Neural crest cell (in vitro differentiated cells): Measurements from ENCODE around the gene OR2AT4. TPM values are rescaled to one million over a fixed set of nuclear protein-coding genes. Genes with fewer than 3 reads are reported as not detected.

Source experiments
- DNase-seq: peaks from one replicate; pipeline ENCODE4 v3.0.0; 2021; ENCODE audit warnings: low read depth, mixed read lengths, low spot score
- H3K27ac Mint-ChIP-seq: one replicate; pipeline ENCODE4 v1.8.0; 2021; ENCODE audit warnings: mild to moderate bottlenecking, mixed read lengths; ENCODE audit not compliant: unreplicated experiment
- H3K27me3 Mint-ChIP-seq: 2 replicates; pipeline ENCODE4 v1.8.0; 2021; ENCODE audit warnings: low read depth, mild to moderate bottlenecking, mixed read lengths
- H3K36me3 Mint-ChIP-seq: 2 replicates; pipeline ENCODE4 v1.8.0; 2021; ENCODE audit warnings: low read depth, mild to moderate bottlenecking, mixed read lengths
- H3K4me1 Mint-ChIP-seq: 2 replicates; pipeline ENCODE4 v1.8.0; 2021; ENCODE audit warnings: mixed read lengths
- H3K4me3 Mint-ChIP-seq: one replicate; pipeline ENCODE4 v1.8.0; 2021; ENCODE audit warnings: mild to moderate bottlenecking, mixed read lengths
- H3K9me3 Mint-ChIP-seq: 2 replicates; pipeline ENCODE4 v1.8.0; 2021; ENCODE audit warnings: mixed read lengths
- total RNA-seq: library from RNA; stranded (reverse); gene quantifications from 2 replicates; pipeline ENCODE4 v1.2.1, GENCODE V29; 2021
- TF ChIP-seq, protein P1 (sequence below): fragments of 200-600 bp; sonication (generic); conservative IDR thresholded peaks from 2 replicates; pipeline ENCODE4 v1.5.0; 2021; ENCODE audit warnings: antibody characterized with exemption, mild to moderate bottlenecking

Gene OR2AT4
- total RNA-seq, 1 donor from 2014 or later: not detected

DNA sequence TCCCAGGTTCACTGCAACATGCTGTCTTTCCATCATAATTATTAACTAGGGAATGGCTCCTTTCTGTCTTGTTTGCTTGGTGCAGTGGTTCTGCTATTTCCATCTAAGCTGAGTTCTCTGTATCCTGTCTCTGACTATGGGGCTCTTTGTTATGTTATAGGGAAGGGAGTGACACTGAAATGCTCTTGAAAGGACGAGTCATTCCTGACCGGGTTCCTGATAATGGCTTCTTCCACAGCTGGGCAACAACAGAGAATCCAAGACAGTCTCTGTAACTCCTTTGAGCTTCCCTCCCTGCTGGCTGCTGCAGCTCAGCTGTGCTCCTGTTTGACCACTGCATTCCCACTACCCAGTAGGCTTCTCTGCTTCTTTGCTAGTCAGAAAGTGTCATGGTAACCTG is 24.1 kb downstream of the OR2AT4 start:
- H3K4me1 Mint-ChIP-seq: peaks cover 6% of the 10 kb centered on the region
- H3K27me3 Mint-ChIP-seq: peaks cover 13% of the 10 kb centered on the region
- TF ChIP-seq, protein P1, sequence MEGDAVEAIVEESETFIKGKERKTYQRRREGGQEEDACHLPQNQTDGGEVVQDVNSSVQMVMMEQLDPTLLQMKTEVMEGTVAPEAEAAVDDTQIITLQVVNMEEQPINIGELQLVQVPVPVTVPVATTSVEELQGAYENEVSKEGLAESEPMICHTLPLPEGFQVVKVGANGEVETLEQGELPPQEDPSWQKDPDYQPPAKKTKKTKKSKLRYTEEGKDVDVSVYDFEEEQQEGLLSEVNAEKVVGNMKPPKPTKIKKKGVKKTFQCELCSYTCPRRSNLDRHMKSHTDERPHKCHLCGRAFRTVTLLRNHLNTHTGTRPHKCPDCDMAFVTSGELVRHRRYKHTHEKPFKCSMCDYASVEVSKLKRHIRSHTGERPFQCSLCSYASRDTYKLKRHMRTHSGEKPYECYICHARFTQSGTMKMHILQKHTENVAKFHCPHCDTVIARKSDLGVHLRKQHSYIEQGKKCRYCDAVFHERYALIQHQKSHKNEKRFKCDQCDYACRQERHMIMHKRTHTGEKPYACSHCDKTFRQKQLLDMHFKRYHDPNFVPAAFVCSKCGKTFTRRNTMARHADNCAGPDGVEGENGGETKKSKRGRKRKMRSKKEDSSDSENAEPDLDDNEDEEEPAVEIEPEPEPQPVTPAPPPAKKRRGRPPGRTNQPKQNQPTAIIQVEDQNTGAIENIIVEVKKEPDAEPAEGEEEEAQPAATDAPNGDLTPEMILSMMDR: no peak
- H3K4me3 Mint-ChIP-seq: no peak overlapping the region
- H3K27ac Mint-ChIP-seq: peak overlapping the region; percentile 5
- DNase-seq: no peak
- H3K9me3 Mint-ChIP-seq: no peaks in the 10 kb centered on the region
- H3K36me3 Mint-ChIP-seq: no peaks in the 10 kb centered on the region

DNA sequence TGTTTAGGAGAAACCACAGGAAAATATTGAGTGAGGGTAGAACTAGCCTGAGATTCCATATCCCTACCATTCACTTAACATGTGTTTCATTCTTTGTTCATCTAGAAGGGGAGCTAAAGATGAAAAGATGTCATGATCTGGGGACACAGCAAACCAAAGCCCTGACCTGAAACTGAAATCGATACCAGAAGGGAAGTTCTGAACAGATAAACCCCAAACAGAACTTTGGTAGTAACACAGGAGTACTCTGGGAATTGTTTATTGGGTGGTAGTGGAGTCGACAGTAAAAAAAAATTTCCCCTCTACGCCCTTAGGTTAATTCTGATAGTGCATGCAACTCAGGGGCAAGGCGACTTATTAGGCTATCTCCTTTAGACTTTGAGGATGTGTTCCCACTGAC is 27.2 kb downstream of the OR2AT4 start:
- TF ChIP-seq, protein P1: no peak
- DNase-seq: no peak
- Mint-ChIP-seq H3K9me3 (no peaks in the 10 kb centered on the region), H3K27ac (no peak overlapping the region), H3K4me1 (peaks cover 6% of the 10 kb centered on the region), H3K4me3 (no peak overlapping the region), H3K36me3 (no peaks in the 10 kb centered on the region), H3K27me3 (peaks cover 11% of the 10 kb centered on the region)

DNA sequence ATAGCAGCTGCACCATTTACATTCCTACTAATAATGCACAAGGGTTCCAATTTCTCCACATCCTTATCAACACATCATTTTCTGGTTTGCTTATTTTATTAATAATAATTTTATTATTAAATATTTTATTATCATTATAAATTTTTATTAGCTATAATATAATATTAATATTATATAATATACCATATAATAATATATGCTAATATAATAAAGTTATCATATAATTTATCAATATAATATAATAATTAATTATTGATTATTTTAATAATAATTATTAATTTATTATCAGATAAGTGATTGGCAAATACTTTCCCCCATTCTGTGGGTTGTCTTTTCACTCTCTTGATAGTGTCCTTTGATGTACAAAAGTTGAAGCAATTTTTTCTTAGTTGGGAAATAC is 27.7 kb downstream of the OR2AT4 start:
- Mint-ChIP-seq H3K4me3 (no peak overlapping the region), H3K27ac (no peak overlapping the region)
- TF ChIP-seq, protein P1: no peak

DNA sequence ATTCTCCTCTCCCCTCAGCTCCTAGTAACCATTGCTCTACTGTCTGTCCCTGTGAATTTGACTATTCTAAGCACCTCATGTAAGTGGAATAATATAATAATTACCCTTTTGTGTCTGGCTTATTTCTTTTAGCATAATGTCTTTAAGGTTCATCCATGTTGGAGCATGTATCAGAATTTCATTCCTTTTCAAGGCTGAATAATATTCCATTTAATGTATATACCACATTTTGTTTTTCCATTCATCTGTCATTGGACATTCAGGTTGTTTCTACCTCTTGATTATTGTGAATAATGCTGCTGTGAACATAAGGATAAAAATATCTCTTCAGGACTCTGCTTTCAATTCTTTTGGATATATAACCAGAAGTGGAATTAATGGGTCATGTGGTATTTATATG is 28.1 kb downstream of the OR2AT4 start:
- Mint-ChIP-seq H3K9me3 (no peaks in the 10 kb centered on the region), H3K4me1 (peaks cover 6% of the 10 kb centered on the region), H3K27me3 (peaks cover 11% of the 10 kb centered on the region), H3K4me3 (no peak overlapping the region), H3K36me3 (no peaks in the 10 kb centered on the region), H3K27ac (no peak overlapping the region)
- no peak for DNase-seq
- TF ChIP-seq, protein P1: no peak

More for the DNA sequence above, 27.7 kb downstream of the OR2AT4 start:
- Mint-ChIP-seq H3K36me3 (no peaks in the 10 kb centered on the region), H3K4me1 (peaks cover 6% of the 10 kb centered on the region), H3K27me3 (peaks cover 11% of the 10 kb centered on the region), H3K9me3 (no peaks in the 10 kb centered on the region)
- DNase-seq: no peak

DNA sequence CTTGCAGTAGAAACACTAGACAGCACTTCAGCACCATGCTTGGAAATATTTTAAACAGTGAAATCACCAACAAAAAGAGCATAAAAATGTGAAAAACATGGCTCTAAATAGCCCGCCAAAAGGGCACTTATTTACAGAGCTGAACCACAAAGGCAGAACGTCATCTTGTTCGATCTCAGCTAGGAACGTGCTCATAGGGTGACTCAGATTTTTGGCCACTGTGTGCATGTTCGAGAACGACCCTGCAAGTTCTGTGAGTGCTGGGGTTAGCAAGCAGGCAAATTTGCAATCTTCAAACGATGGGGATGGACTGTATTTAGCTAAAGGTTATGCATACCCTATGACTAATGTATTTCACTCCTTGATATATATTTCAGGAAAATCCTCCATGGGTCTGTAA is 30.6 kb downstream of the OR2AT4 start:
- Mint-ChIP-seq H3K4me1 (no peaks in the 10 kb centered on the region), H3K36me3 (no peaks in the 10 kb centered on the region), H3K27ac (no peak overlapping the region), H3K4me3 (no peak overlapping the region), H3K27me3 (peaks cover 5% of the 10 kb centered on the region), H3K9me3 (no peaks in the 10 kb centered on the region)
- TF ChIP-seq, protein P1: no peak
- DNase-seq: no peak

DNA sequence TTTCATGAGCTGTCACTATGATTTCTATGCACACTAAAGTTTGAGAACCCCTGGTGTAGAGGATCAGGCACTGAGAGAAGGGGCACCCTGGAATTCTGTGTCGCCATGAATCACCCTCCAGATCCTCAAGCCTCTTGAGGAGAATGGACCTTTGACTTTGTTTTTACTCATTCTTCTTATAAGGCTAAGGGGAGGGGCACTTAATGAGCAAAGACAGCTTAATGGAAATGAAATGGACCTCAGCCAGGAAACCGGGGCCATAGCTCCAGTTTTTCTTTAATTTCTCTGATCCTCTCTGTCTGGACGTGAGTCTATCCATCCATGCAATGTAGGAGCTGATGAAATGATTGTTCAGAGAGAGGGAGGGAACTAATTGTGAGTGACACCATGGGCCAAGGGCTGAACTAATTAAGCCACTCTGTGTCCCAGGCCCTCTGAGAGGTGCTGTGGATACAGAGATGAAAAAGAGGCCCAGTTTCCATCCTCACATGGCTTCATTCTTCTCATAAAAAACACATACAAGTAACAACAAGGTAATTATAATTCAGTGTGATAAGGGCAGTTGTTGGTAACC is 32.8 kb downstream of the OR2AT4 start:
- TF ChIP-seq, protein P1: no peak
- no peak for DNase-seq
- H3K27ac Mint-ChIP-seq: no peak overlapping the region
- H3K36me3 Mint-ChIP-seq: peaks cover 2% of the 10 kb centered on the region
- peaks cover 2% of the 10 kb centered on the region for H3K9me3 Mint-ChIP-seq
- H3K4me3 Mint-ChIP-seq: no peak overlapping the region
- H3K4me1 Mint-ChIP-seq: no peaks in the 10 kb centered on the region
- H3K27me3 Mint-ChIP-seq: peaks cover 4% of the 10 kb centered on the region
